Measurements from ENCODE around the gene NOS1AP. TPM values are rescaled to one million over a fixed set of nuclear protein-coding genes. Genes with fewer than 3 reads are reported as not detected.

The NOS1AP gene
- total and polyA plus RNA-seq, 2 experiments from 2014 or later = 4.9 to 6.6 TPM

- DNase-seq (ENCODE audit: low read depth in 1 of 2, low spot score in 1 of 2) = no peak
- Histone ChIP-seq H3K27ac (no peak overlapping the region), H3K36me3 (no peaks in the 10 kb centered on the region), H3K27me3 (no peaks in the 10 kb centered on the region), H3K4me1 (ENCODE audit: low read depth) (peaks cover 27% of the 10 kb centered on the region), H3K9me3 (ENCODE audit: low read depth) (no peaks in the 10 kb centered on the region), H3K4me3 (no peak overlapping the region)
- TF ChIP-seq, protein P1, sequence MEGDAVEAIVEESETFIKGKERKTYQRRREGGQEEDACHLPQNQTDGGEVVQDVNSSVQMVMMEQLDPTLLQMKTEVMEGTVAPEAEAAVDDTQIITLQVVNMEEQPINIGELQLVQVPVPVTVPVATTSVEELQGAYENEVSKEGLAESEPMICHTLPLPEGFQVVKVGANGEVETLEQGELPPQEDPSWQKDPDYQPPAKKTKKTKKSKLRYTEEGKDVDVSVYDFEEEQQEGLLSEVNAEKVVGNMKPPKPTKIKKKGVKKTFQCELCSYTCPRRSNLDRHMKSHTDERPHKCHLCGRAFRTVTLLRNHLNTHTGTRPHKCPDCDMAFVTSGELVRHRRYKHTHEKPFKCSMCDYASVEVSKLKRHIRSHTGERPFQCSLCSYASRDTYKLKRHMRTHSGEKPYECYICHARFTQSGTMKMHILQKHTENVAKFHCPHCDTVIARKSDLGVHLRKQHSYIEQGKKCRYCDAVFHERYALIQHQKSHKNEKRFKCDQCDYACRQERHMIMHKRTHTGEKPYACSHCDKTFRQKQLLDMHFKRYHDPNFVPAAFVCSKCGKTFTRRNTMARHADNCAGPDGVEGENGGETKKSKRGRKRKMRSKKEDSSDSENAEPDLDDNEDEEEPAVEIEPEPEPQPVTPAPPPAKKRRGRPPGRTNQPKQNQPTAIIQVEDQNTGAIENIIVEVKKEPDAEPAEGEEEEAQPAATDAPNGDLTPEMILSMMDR (IDR thresholded peaks at IDR 0.05; ENCODE audit: low read depth, low read length) = no peak
Observed at GRCh38 chr1:162142968-162143367, 73.5 kb downstream of the NOS1AP start.

- H3K9me3 ChIP-seq (ENCODE audit: low read depth) = no peaks in the 10 kb centered on the region
- no peaks in the 10 kb centered on the region for H3K36me3 ChIP-seq
- no peak for DNase-seq (ENCODE audit: low read depth in 1 of 2, low spot score in 1 of 2)
- H3K4me3 ChIP-seq = no peak overlapping the region
- TF ChIP-seq, protein P1 (IDR thresholded peaks at IDR 0.05; ENCODE audit: low read depth, low read length) = no peak
- no peak overlapping the region for H3K27ac ChIP-seq
- peaks cover 26% of the 10 kb centered on the region for H3K4me1 ChIP-seq (ENCODE audit: low read depth)
- H3K27me3 ChIP-seq = no peaks in the 10 kb centered on the region
Observed at GRCh38 chr1:162144268-162144667, 74.8 kb downstream of the NOS1AP start.

GRCh38 chr1:162144853-162145252 lies 75.4 kb downstream of the NOS1AP start:
- Histone ChIP-seq H3K27ac (no peak overlapping the region), H3K4me3 (no peak overlapping the region), H3K36me3 (no peaks in the 10 kb centered on the region), H3K9me3 (ENCODE audit: low read depth) (no peaks in the 10 kb centered on the region), H3K27me3 (no peaks in the 10 kb centered on the region), H3K4me1 (ENCODE audit: low read depth) (peaks cover 26% of the 10 kb centered on the region)
- DNase-seq (ENCODE audit: low read depth in 1 of 2, low spot score in 1 of 2) = no peak
- TF ChIP-seq, protein P1 (IDR thresholded peaks at IDR 0.05; ENCODE audit: low read depth, low read length) = no peak

- Histone ChIP-seq H3K36me3 (no peaks in the 10 kb centered on the region), H3K27me3 (no peaks in the 10 kb centered on the region), H3K9me3 (ENCODE audit: low read depth) (no peaks in the 10 kb centered on the region), H3K4me1 (ENCODE audit: low read depth) (peaks cover 26% of the 10 kb centered on the region), H3K4me3 (no peak overlapping the region), H3K27ac (peak overlapping the region; percentile 25)
- TF ChIP-seq, protein P1 (IDR thresholded peaks at IDR 0.05; ENCODE audit: low read depth, low read length) = no peak
- peak in 1 of 2 donors; percentile 44 for DNase-seq (ENCODE audit: low read depth in 1 of 2, low spot score in 1 of 2)
Observed at GRCh38 chr1:162145280-162145965, 75.9 kb downstream of the NOS1AP start.

DNA sequence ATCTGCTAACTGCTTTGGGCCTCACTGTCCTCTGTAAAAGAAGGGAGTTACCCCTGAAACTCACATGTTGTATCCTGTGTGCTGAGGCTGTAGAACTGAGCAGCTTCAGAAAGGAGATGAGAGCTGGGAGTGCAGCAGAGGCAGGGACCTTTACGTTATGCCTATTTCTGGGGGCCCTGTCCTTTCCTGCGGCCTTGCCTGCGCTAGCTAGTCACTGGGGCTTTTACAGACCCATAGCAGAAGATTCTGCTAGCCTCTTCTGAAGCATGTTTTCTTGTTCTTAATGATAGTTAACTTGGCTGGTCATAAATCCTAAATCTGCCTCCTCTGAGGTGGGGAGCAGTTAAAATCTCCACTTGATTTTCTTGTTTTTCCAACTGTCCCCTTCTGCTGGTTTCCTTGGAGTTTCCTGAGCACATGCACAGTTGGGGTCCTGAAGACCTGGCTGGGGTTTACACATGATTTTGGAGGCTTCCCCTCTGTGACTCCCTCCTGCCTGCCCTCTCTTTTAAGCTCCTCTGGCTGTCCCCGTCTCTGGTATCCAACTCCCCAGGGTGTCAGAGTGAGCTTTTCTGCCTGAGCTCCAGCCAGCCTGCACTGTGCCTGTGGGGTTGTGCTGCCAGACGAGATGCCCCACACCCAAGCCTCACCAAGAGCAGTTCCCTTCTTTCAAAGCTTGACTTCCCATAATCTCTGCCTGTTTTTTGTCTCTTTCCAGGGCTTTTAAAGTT lies 76.6 kb downstream of the NOS1AP start:
- H3K27ac ChIP-seq = peak overlapping the region; percentile 25
- no peaks in the 10 kb centered on the region for H3K9me3 ChIP-seq (ENCODE audit: low read depth)
- H3K4me1 ChIP-seq (ENCODE audit: low read depth) = peaks cover 26% of the 10 kb centered on the region
- H3K36me3 ChIP-seq = no peaks in the 10 kb centered on the region
- TF ChIP-seq, protein P1 (IDR thresholded peaks at IDR 0.05; ENCODE audit: low read depth, low read length) = no peak
- no peak for DNase-seq (ENCODE audit: low read depth in 1 of 2, low spot score in 1 of 2)
- H3K4me3 ChIP-seq = no peak overlapping the region
- no peaks in the 10 kb centered on the region for H3K27me3 ChIP-seq
